Astrocyte (in vitro differentiated cells and primary cell): ENCODE measurements around the gene NUCB2. TPM values are rescaled to one million over a fixed set of nuclear protein-coding genes. Genes with fewer than 3 reads are reported as not detected.
A peak's percentile ranks its signal among the peaks of the same experiment; 100 is the strongest.

Source experiments
- DNase-seq: peaks from one replicate; pipeline ENCODE4 v3.0.0-alpha.2; 2010; ENCODE audit warnings: low read depth
- FAIRE-seq: peaks from 2 replicates; lab custom pipeline; 2011; peaks lifted over from hg19 to GRCh38; lab: Jason Lieb, UNC
- H2AFZ ChIP-seq: 2 replicates; pipeline ENCODE4 v1.6.0; 2012; ENCODE audit warnings: low read depth, low read length, inconsistent platforms
- H3K27ac ChIP-seq: 2 replicates; pipeline ENCODE4 v1.5.1; 2011; ENCODE audit warnings: low read depth, low read length, inconsistent platforms
- H3K27me3 ChIP-seq: 2 replicates; pipeline ENCODE4 v1.6.0; 2011; ENCODE audit warnings: low read length, inconsistent platforms; ENCODE audit not compliant: insufficient read depth
- H3K36me3 ChIP-seq: 2 replicates; pipeline ENCODE4 v1.5.1; 2011; ENCODE audit warnings: low read length, inconsistent platforms; ENCODE audit not compliant: insufficient read depth
- H3K4me1 ChIP-seq: 2 replicates; pipeline ENCODE4 v1.5.1; 2011; ENCODE audit warnings: low read length, inconsistent platforms; ENCODE audit not compliant: insufficient read depth
- H3K4me2 ChIP-seq: 2 replicates; pipeline ENCODE4 v1.6.0; 2012; ENCODE audit warnings: low read length, inconsistent platforms
- H3K4me3 ChIP-seq: 2 replicates; pipeline ENCODE4 v1.5.1; 2011; ENCODE audit warnings: low read depth, mild to moderate bottlenecking, low read length, inconsistent platforms; ENCODE audit not compliant: insufficient read depth
- H3K79me2 ChIP-seq: 2 replicates; pipeline ENCODE4 v1.6.0; 2012; ENCODE audit warnings: mild to moderate bottlenecking, low read length, inconsistent platforms; ENCODE audit not compliant: insufficient read depth
- H3K9ac ChIP-seq: 2 replicates; pipeline ENCODE4 v1.6.0; 2012; ENCODE audit warnings: mild to moderate bottlenecking, low read length, inconsistent platforms
- H3K9me3 ChIP-seq: 2 replicates; pipeline ENCODE4 v1.5.1; 2012; ENCODE audit warnings: low read depth, mild to moderate bottlenecking, low read length, inconsistent platforms; ENCODE audit not compliant: insufficient read depth
- H4K20me1 ChIP-seq: 2 replicates; pipeline ENCODE4 v1.6.0; 2012; ENCODE audit warnings: low read length, inconsistent platforms; ENCODE audit not compliant: insufficient read depth
- H3K27ac Mint-ChIP-seq: one replicate; pipeline ENCODE4 v1.8.0; 2021; ENCODE audit warnings: mild to moderate bottlenecking, mixed read lengths; ENCODE audit not compliant: unreplicated experiment
- H3K27me3 Mint-ChIP-seq: one replicate; pipeline ENCODE4 v1.8.0; 2021; ENCODE audit warnings: low read depth, mixed read lengths; ENCODE audit not compliant: unreplicated experiment
- H3K36me3 Mint-ChIP-seq: one replicate; pipeline ENCODE4 v1.8.0; 2021; ENCODE audit warnings: low read depth, mixed read lengths; ENCODE audit not compliant: unreplicated experiment
- H3K4me1 Mint-ChIP-seq: one replicate; pipeline ENCODE4 v1.8.0; 2021; ENCODE audit warnings: low read depth, mixed read lengths; ENCODE audit not compliant: unreplicated experiment
- H3K4me3 Mint-ChIP-seq: one replicate; pipeline ENCODE4 v1.8.0; 2021; ENCODE audit warnings: mild to moderate bottlenecking, moderate library complexity, mixed read lengths; ENCODE audit not compliant: unreplicated experiment
- H3K9me3 Mint-ChIP-seq: one replicate; pipeline ENCODE4 v1.8.0; 2021; ENCODE audit warnings: mild to moderate bottlenecking, mixed read lengths; ENCODE audit not compliant: unreplicated experiment
- EZH2 ChIP-seq: IDR thresholded peaks from 2 replicates; pipeline ENCODE4 v1.6.1; 2012; ENCODE audit warnings: mild to moderate bottlenecking, low read length, inconsistent platforms; ENCODE audit not compliant: insufficient read depth
- total RNA-seq: library from RNA; stranded (reverse); gene quantifications from 2 replicates; pipeline ENCODE4 v1.2.1, GENCODE V29; 2021
- TF ChIP-seq, protein P1 (sequence below): IDR thresholded peaks from 2 replicates; pipeline ENCODE4 v1.5.1; 2011; ENCODE audit warnings: low read depth, mild to moderate bottlenecking, inconsistent platforms, low read length, moderate library complexity; ENCODE audit not compliant: insufficient read depth

The NUCB2 gene
- total RNA-seq, 1 donor from 2014 or later, result 71.2 TPM

DNA sequence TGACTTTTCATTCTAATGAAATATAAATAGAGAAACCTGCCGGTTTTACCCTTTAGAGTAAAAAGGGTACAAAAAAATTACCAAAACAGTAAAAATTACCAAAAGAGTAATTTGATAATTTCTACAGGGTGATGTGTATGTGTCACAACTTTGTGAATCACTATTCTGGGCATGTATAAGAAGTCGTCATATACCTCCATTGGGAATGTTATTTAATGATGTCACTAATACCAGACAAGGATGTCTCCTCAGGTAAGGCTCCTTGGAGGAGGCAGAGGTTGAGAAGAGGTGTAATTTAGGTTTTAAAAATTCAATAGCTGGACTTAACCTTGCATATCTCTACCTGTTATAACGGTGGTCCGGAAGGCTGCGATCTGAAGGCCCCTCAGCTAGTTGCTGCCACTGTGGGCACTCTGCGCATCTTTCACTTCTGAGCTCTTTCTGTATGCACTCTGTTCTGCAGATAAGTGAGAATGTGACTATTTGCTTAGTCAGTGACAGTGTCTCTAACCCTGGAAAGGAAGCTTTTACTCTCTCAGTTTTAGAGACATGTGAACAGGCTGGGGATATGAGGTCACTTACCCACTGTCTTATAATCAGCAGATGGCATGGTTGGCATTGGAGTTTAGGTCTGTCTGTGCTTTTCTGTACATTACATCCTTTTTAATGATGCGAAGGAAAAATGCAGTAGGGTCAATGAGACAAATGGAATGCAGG is 74.1 kb downstream of the NUCB2 start:
- no peak for TF ChIP-seq EZH2
- TF ChIP-seq, protein P1, sequence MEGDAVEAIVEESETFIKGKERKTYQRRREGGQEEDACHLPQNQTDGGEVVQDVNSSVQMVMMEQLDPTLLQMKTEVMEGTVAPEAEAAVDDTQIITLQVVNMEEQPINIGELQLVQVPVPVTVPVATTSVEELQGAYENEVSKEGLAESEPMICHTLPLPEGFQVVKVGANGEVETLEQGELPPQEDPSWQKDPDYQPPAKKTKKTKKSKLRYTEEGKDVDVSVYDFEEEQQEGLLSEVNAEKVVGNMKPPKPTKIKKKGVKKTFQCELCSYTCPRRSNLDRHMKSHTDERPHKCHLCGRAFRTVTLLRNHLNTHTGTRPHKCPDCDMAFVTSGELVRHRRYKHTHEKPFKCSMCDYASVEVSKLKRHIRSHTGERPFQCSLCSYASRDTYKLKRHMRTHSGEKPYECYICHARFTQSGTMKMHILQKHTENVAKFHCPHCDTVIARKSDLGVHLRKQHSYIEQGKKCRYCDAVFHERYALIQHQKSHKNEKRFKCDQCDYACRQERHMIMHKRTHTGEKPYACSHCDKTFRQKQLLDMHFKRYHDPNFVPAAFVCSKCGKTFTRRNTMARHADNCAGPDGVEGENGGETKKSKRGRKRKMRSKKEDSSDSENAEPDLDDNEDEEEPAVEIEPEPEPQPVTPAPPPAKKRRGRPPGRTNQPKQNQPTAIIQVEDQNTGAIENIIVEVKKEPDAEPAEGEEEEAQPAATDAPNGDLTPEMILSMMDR, result no peak
- Histone ChIP-seq H3K27ac (no peak overlapping the region), H3K79me2 (no peaks in the 10 kb centered on the region), H3K4me3 (no peak overlapping the region), H3K4me1 (peaks cover 20% of the 10 kb centered on the region), H2AFZ (no peak overlapping the region), H3K9me3 (no peaks in the 10 kb centered on the region), H3K4me2 (peak overlapping the region; percentile 93), H3K9ac (no peak overlapping the region), H3K27me3 (no peaks in the 10 kb centered on the region), H4K20me1 (no peaks in the 10 kb centered on the region), H3K36me3 (no peaks in the 10 kb centered on the region)
- no peak for DNase-seq
- no peaks in the 10 kb centered on the region for H3K36me3 Mint-ChIP-seq
- peaks cover 5% of the 10 kb centered on the region for H3K4me1 Mint-ChIP-seq
- peaks cover 1% of the 10 kb centered on the region for H3K9me3 Mint-ChIP-seq
- H3K4me3 Mint-ChIP-seq, result peak overlapping the region; percentile 82
- no peak overlapping the region for H3K27ac Mint-ChIP-seq
- FAIRE-seq, result no peak
- H3K27me3 Mint-ChIP-seq, result peaks cover 18% of the 10 kb centered on the region

DNA sequence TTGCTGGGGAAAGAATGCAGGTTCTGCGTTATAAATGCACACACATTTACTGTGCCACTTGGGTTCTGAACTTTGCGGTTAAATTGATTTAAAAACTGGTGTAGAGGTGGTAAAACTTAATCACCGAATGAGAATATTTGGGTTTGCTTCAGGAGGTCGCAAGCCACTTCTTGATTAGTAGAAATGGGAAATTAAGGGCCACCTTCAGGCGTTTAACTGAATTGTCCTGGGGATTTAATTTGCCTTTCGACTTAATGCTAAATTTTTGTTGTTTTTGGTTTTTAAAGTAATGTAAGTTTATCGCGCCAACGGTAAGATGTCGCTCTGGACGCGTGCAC is 74.6 kb downstream of the NUCB2 start:
- Histone ChIP-seq H3K9ac (peak overlapping the region; percentile 82), H3K36me3 (no peaks in the 10 kb centered on the region), H3K79me2 (no peaks in the 10 kb centered on the region), H3K4me1 (peaks cover 20% of the 10 kb centered on the region), H4K20me1 (no peaks in the 10 kb centered on the region), H3K27ac (no peak overlapping the region), H3K9me3 (no peaks in the 10 kb centered on the region), H3K27me3 (no peaks in the 10 kb centered on the region), H3K4me3 (peak overlapping the region; percentile 72), H2AFZ (peak overlapping the region; percentile 83), H3K4me2 (peak overlapping the region; percentile 93)
- peaks cover 5% of the 10 kb centered on the region for H3K4me1 Mint-ChIP-seq
- peaks cover 18% of the 10 kb centered on the region for H3K27me3 Mint-ChIP-seq
- DNase-seq (no peak), FAIRE-seq (no peak)
- H3K4me3 Mint-ChIP-seq, result peak overlapping the region; percentile 82
- no peaks in the 10 kb centered on the region for H3K36me3 Mint-ChIP-seq
- TF ChIP-seq EZH2, result no peak
- TF ChIP-seq, protein P1, result peak; percentile 25
- no peak overlapping the region for H3K27ac Mint-ChIP-seq
- peaks cover 1% of the 10 kb centered on the region for H3K9me3 Mint-ChIP-seq

GRCh38 chr11:17351510-17352176 is 75.1 kb downstream of the NUCB2 start, which contains the start of gene NCR3LG1:
NCR3LG1 (plus strand) TSS chr11:17351800; CDS start chr11:17351970, 170 bp downstream.
- Mint-ChIP-seq H3K4me3 (peak within 1 kb of the TSS; percentile 85), H3K27ac (peak within 1 kb of the TSS; percentile 84), H3K36me3 (peaks cover 3% of the 10 kb centered on the region), H3K9me3 (peaks cover 1% of the 10 kb centered on the region), H3K4me1 (peaks cover 5% of the 10 kb centered on the region), H3K27me3 (peaks cover 18% of the 10 kb centered on the region)
- no peaks in the 10 kb centered on the region for H3K36me3 ChIP-seq
- H3K27ac ChIP-seq, result peak within 1 kb of the TSS; percentile 37
- peak within 1 kb of the TSS; percentile 72 for H3K4me3 ChIP-seq
- TF ChIP-seq EZH2, result no peak
- TF ChIP-seq, protein P1, result no peak
- H3K27me3 ChIP-seq, result no peaks in the 10 kb centered on the region
- peak within 1 kb of the TSS; percentile 93 for H3K4me2 ChIP-seq
- H3K9me3 ChIP-seq, result no peaks in the 10 kb centered on the region
- DNase-seq (peak; percentile 53), FAIRE-seq (no peak)
- H3K9ac ChIP-seq, result peak within 1 kb of the TSS; percentile 82
- peaks cover 20% of the 10 kb centered on the region for H3K4me1 ChIP-seq
- no peaks in the 10 kb centered on the region for H4K20me1 ChIP-seq
- no peaks in the 10 kb centered on the region for H3K79me2 ChIP-seq
- H2AFZ ChIP-seq, result peak within 1 kb of the TSS; percentile 83
